ENCODE results near the gene KCNIP4.

Gene KCNIP4

GRCh38 chr4:21177092-21177491 is 771.5 kb downstream of the KCNIP4 start:
- POLR2A ChIA-PET: no interaction called here
- CTCF ChIA-PET: no interaction called here
- no peak for DNase-seq (ENCODE audit: low read depth, low spot score)
- no peak overlapping the region for H3K4me3 ChIP-seq (ENCODE audit: low read depth, low read length)
- no peak for TF ChIP-seq CTCF (IDR thresholded peaks at IDR 0.05; ENCODE audit: insufficient read depth, low read length, missing control alignments)

- no peak overlapping the region for H3K4me3 ChIP-seq (ENCODE audit: low read depth, low read length)
- POLR2A ChIA-PET: no interaction called here
- CTCF ChIA-PET: no interaction called here
- TF ChIP-seq CTCF (IDR thresholded peaks at IDR 0.05; ENCODE audit: insufficient read depth, low read length, missing control alignments): no peak
- no peak for DNase-seq (ENCODE audit: low read depth, low spot score)
These were observed 780.9 kb downstream of the KCNIP4 start for GRCh38 chr4:21167711-21168110.

GRCh38 chr4:21155367-21155766 is 793.2 kb downstream of the KCNIP4 start:
- POLR2A ChIA-PET: no interaction called here
- no peak overlapping the region for H3K4me3 ChIP-seq (ENCODE audit: low read depth, low read length)
- DNase-seq (ENCODE audit: low read depth, low spot score): no peak
- no peak for TF ChIP-seq CTCF (IDR thresholded peaks at IDR 0.05; ENCODE audit: insufficient read depth, low read length, missing control alignments)
- CTCF ChIA-PET: no interaction called here

GRCh38 chr4:21139327-21139726 is 809.2 kb downstream of the KCNIP4 start:
- no peak for DNase-seq (ENCODE audit: low read depth, low spot score)
- no peak overlapping the region for H3K4me3 ChIP-seq (ENCODE audit: low read depth, low read length)
- TF ChIP-seq CTCF (IDR thresholded peaks at IDR 0.05; ENCODE audit: insufficient read depth, low read length, missing control alignments): no peak
- CTCF ChIA-PET: no interaction called here
- POLR2A ChIA-PET: no interaction called here

- POLR2A ChIA-PET: no interaction called here
- TF ChIP-seq CTCF (IDR thresholded peaks at IDR 0.05; ENCODE audit: insufficient read depth, low read length, missing control alignments): no peak
- CTCF ChIA-PET: interaction anchor here (2.3 kb wide), 1 partner anchor 363 kb away, joined by 13 read pairs; no protein-coding TSS in a partner anchor
- no peak overlapping the region for H3K4me3 ChIP-seq (ENCODE audit: low read depth, low read length)
- DNase-seq (ENCODE audit: low read depth, low spot score): no peak
These were observed 812.4 kb downstream of the KCNIP4 start for GRCh38 chr4:21136051-21136630.

- H3K4me3 ChIP-seq (ENCODE audit: low read depth, low read length): no peak overlapping the region
- POLR2A ChIA-PET: no interaction called here
- no peak for TF ChIP-seq CTCF (IDR thresholded peaks at IDR 0.05; ENCODE audit: insufficient read depth, low read length, missing control alignments)
- CTCF ChIA-PET: interaction anchor here (2.3 kb wide), 1 partner anchor 362 kb away, joined by 13 read pairs; no protein-coding TSS in a partner anchor
- DNase-seq (ENCODE audit: low read depth, low spot score): no peak
These were observed 813.6 kb downstream of the KCNIP4 start for GRCh38 chr4:21134994-21135393.
